Measurements from ENCODE around the gene B3GNT9.

The B3GNT9 gene

GRCh38 chr16:67169642-67170167 is 18.9 kb upstream of the B3GNT9 start:
- H3K36me3 Mint-ChIP-seq (ENCODE audit: insufficient read depth) = peaks cover 5% of the 10 kb centered on the region
- no peaks in the 10 kb centered on the region for H3K9me3 Mint-ChIP-seq
- no peak for ATAC-seq (replicated peaks)
- DNase-seq = peak in 1 of 3 experiments; percentile 29
- peaks cover 27 to 32% of the 10 kb centered on the region in 2 donors for H3K4me1 Mint-ChIP-seq (ENCODE audit: low read depth in 2 of 2)
- H3K27me3 Mint-ChIP-seq = peaks cover 36 to 69% of the 10 kb centered on the region in 2 donors
- no peak overlapping the region for H3K27ac Mint-ChIP-seq
- H3K4me3 Mint-ChIP-seq = peak overlapping the region; percentile 72 to 75

DNA sequence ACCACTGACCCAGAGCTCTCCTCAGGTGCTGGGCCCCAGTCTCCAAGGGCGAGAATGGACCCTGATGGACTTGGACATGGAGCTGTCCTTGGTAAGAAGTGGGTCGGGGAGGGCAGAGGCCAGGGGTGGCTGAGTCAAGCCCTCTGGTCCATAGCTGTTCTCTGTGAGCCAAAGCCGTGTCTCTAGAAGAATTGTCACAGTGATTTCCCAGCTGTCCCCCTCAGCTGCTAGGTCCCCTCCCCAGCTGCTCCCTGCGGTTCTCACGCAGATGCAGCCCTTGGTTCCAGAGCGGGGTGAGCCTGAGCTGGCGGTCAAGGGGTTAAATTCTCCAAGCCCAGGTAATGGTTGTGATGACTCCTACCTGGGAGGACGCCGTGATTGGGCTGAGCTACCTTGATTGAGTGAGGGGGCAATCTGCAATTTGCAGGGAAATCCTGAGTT is 18.2 kb upstream of the B3GNT9 start:
- no peak for ATAC-seq (replicated peaks)
- H3K9me3 Mint-ChIP-seq = no peaks in the 10 kb centered on the region
- H3K36me3 Mint-ChIP-seq (ENCODE audit: insufficient read depth) = peaks cover 5% of the 10 kb centered on the region

GRCh38 chr16:67167588-67167987 is 16.8 kb upstream of the B3GNT9 start:
- Mint-ChIP-seq H3K9me3 (no peaks in the 10 kb centered on the region), H3K27me3 (peaks cover 36 to 71% of the 10 kb centered on the region in 2 donors), H3K4me1 (ENCODE audit: low read depth in 2 of 2) (peaks cover 13 to 23% of the 10 kb centered on the region in 2 donors), H3K4me3 (no peak overlapping the region), H3K27ac (no peak overlapping the region), H3K36me3 (ENCODE audit: insufficient read depth) (peaks cover 5% of the 10 kb centered on the region)
- ATAC-seq (replicated peaks) (no peak), DNase-seq (no peak)

More for the DNA sequence above, 18.2 kb upstream of the B3GNT9 start:
- H3K27me3 Mint-ChIP-seq = peaks cover 36 to 71% of the 10 kb centered on the region in 2 donors
- H3K4me3 Mint-ChIP-seq = no peak overlapping the region
- H3K4me1 Mint-ChIP-seq (ENCODE audit: low read depth in 2 of 2) = peaks cover 25 to 31% of the 10 kb centered on the region in 2 donors
- no peak overlapping the region for H3K27ac Mint-ChIP-seq
- DNase-seq = no peak

DNA sequence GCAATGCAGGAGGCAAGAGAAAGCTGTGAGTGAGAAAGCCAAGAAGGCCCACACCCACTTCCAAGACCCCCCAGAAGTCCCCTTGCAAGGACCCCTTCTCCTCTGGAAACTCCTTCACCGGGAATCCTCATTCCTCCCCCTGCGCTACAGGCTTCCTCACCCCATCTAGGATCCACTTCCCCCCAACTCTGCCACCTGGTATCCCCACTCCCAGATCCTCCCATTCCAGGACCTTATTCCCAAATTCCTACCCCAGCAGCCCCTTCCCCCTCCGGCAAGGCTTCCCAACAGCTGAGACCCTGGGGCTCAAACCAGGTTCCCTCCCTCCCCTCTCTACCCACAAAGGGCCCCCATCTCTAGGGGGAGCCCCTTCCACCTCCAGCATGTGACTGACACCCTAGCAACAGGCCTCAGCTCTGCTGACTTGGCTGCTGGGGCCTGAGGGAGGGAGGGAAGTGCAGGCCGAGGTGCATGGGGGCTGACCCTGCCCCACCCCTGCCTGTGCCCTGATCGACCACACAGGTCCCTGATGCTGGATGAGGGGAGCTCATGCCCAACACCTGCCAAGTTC is 15.9 kb upstream of the B3GNT9 start:
- Mint-ChIP-seq H3K27ac (no peak overlapping the region), H3K9me3 (no peaks in the 10 kb centered on the region), H3K4me1 (ENCODE audit: low read depth in 2 of 2) (peaks cover 9 to 21% of the 10 kb centered on the region in 2 donors), H3K36me3 (ENCODE audit: insufficient read depth) (peaks cover 10% of the 10 kb centered on the region), H3K27me3 (peaks cover 36 to 76% of the 10 kb centered on the region in 2 donors), H3K4me3 (peak overlapping the region in 1 of 2 donors; percentile 29)
- DNase-seq (no peak), ATAC-seq (replicated peaks) (no peak)

DNA sequence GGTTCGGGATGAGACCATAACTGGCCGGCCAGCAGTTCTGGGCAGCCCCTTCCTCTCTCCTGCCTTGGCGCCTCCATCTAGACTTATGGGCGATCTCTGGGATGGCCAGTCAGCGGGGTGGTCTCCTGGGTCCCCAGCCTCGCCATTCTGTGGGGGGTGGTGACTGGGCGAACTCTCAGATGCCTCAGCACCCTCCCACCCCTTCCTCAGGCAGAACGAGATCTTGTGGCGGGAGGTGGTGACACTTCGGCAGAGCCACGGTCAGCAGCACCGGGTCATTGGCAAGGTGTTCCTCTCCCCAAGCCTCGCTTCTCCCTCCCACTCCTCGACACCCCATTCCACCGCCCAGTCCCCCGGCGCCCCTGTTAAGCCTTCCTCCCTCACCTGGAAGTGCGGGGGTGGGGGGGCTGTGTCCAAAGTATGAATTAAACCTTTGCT is 15.3 kb upstream of the B3GNT9 start:
- no peak for DNase-seq
- Mint-ChIP-seq H3K36me3 (ENCODE audit: insufficient read depth) (peaks cover 12% of the 10 kb centered on the region), H3K9me3 (no peaks in the 10 kb centered on the region), H3K4me1 (ENCODE audit: low read depth in 2 of 2) (peaks cover 7 to 20% of the 10 kb centered on the region in 2 donors), H3K27me3 (peaks cover 36 to 76% of the 10 kb centered on the region in 2 donors), H3K4me3 (no peak overlapping the region), H3K27ac (no peak overlapping the region)
- no peak for ATAC-seq (replicated peaks)

DNA sequence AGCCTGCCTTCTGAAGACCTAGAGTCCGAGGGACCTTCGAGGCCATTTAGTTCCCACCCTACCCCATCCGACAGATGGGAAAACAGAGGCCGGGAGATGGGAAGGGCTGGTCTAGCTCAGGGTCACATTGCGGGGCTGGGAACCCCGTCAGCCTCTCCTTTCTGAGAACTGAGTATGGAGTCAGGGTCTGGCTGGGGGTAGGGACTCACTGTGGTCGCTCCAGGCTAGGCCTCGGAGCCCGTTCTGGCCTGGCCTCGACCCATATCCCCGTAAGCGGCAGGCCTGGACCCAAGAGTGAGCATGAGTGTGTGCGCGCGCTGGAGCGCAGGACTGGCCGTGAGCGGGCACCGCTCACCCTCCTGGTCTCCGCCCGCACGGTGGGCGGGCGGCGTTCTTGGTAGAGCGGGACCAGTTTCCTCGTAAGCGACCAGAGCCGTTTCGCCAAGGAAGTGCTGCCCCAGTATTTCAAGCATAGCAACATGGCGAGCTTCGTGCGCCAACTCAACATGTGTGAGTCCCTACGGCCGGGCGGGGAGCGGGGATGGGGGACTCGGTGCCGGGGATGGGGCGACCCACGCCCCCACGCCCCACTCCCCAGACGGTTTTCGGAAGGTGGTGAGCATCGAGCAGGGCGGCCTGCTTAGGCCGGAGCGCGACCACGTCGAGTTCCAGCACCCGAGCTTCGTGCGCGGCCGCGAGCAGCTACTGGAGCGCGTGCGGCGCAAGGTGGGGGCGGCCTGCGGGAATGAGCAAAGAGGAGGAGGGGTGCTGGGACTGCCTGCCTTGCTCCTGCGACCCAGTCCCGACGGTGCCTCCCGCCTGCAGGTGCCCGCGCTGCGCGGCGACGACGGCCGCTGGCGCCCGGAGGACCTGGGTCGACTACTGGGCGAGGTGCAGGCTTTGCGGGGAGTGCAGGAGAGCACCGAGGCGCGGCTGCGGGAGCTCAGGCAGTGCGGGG is 14.6 kb upstream of the B3GNT9 start:
- peaks cover 19% of the 10 kb centered on the region for H3K36me3 Mint-ChIP-seq (ENCODE audit: insufficient read depth)

GRCh38 chr16:67164599-67165061 is 13.8 kb upstream of the B3GNT9 start, which contains the start of gene HSF4:
Gene HSF4 (plus strand): TSS chr16:67164745. CDS start chr16:67164812, 67 bp downstream.
- H3K27me3 Mint-ChIP-seq = peaks cover 30 to 70% of the 10 kb centered on the region in 2 donors
- peaks cover 21% of the 10 kb centered on the region for H3K36me3 Mint-ChIP-seq (ENCODE audit: insufficient read depth)
- DNase-seq (no peak), ATAC-seq (replicated peaks) (no peak)
- H3K9me3 Mint-ChIP-seq = no peaks in the 10 kb centered on the region
- H3K4me3 Mint-ChIP-seq = peak within 1 kb of the TSS; percentile 54 to 65
- peaks cover 4 to 20% of the 10 kb centered on the region in 2 donors for H3K4me1 Mint-ChIP-seq (ENCODE audit: low read depth in 2 of 2)
- peak within 1 kb of the TSS in 1 of 2 donors; percentile 17 for H3K27ac Mint-ChIP-seq

More for the DNA sequence above, 14.6 kb upstream of the B3GNT9 start:
- DNase-seq = no peak
- H3K27me3 Mint-ChIP-seq = peaks cover 36 to 77% of the 10 kb centered on the region in 2 donors
- no peak overlapping the region for H3K27ac Mint-ChIP-seq
- H3K4me1 Mint-ChIP-seq (ENCODE audit: low read depth in 2 of 2) = peaks cover 10 to 24% of the 10 kb centered on the region in 2 donors
- H3K4me3 Mint-ChIP-seq = peak overlapping the region; percentile 37 to 43
- ATAC-seq (replicated peaks) = no peak
- H3K9me3 Mint-ChIP-seq = no peaks in the 10 kb centered on the region

DNA sequence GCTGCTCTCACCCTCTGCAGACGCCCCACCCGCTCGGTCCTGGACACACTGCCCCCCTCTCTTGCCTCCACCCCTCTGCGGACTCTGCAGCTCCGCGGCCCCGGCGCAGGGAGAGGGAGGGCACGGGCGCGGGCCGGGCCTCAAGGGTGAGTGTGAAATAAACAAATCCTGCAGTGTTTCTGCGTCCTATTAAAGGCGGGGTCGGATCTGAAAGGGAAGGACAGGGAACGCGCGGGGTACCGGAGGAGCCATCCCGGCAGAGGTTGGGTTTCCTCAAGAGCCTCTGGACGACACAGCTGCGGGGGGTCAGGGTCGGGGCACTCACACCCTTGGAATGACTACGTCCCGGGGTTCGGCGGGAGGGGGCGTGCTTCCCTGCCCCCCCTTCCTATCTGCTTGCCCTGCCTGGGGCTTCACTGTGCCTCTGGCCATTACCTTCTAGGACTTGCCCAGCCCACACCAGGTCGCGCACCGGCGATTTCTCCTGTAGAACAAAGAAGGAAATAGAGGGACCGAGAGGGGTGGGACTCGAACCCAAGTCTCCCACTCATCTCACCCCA is 13.3 kb upstream of the B3GNT9 start:
- Mint-ChIP-seq H3K4me3 (peak overlapping the region; percentile 54 to 65), H3K27ac (peak overlapping the region in 1 of 2 donors; percentile 17), H3K9me3 (no peaks in the 10 kb centered on the region), H3K4me1 (ENCODE audit: low read depth in 2 of 2) (peaks cover 3 to 21% of the 10 kb centered on the region in 2 donors), H3K36me3 (ENCODE audit: insufficient read depth) (peaks cover 27% of the 10 kb centered on the region), H3K27me3 (peaks cover 30 to 65% of the 10 kb centered on the region in 2 donors)
- DNase-seq (no peak), ATAC-seq (replicated peaks) (no peak)

- Mint-ChIP-seq H3K36me3 (ENCODE audit: insufficient read depth) (peaks cover 31% of the 10 kb centered on the region), H3K9me3 (no peaks in the 10 kb centered on the region), H3K27ac (no peak overlapping the region), H3K4me1 (ENCODE audit: low read depth in 2 of 2) (peaks cover 10 to 28% of the 10 kb centered on the region in 2 donors), H3K4me3 (peak overlapping the region; percentile 54 to 65), H3K27me3 (peaks cover 27 to 58% of the 10 kb centered on the region in 2 donors)
- peak; percentile 1 for ATAC-seq (replicated peaks)
- DNase-seq = peak in 1 of 3 experiments; percentile 34
These were observed 12.6 kb upstream of the B3GNT9 start for GRCh38 chr16:67163164-67163998.

- no peak overlapping the region for H3K27ac Mint-ChIP-seq
- H3K4me3 Mint-ChIP-seq = peak overlapping the region in 1 of 2 donors; percentile 34
- peaks cover 22 to 50% of the 10 kb centered on the region in 2 donors for H3K27me3 Mint-ChIP-seq
- DNase-seq (no peak), ATAC-seq (replicated peaks) (no peak)
- peaks cover 36% of the 10 kb centered on the region for H3K36me3 Mint-ChIP-seq (ENCODE audit: insufficient read depth)
- peaks cover 17 to 35% of the 10 kb centered on the region in 2 donors for H3K4me1 Mint-ChIP-seq (ENCODE audit: low read depth in 2 of 2)
- no peaks in the 10 kb centered on the region for H3K9me3 Mint-ChIP-seq
These were observed 11.8 kb upstream of the B3GNT9 start for GRCh38 chr16:67162506-67163163.

- no peak for ATAC-seq (replicated peaks)
These were observed 10.8 kb upstream of the B3GNT9 start for GRCh38 chr16:67161595-67162058.

More at GRCh38 chr16:67161595-67162058, 10.8 kb upstream of the B3GNT9 start:
- DNase-seq = no peak
- peak overlapping the region in 1 of 2 donors; percentile 79 for H3K4me3 Mint-ChIP-seq
- H3K27ac Mint-ChIP-seq = no peak overlapping the region
- H3K36me3 Mint-ChIP-seq (ENCODE audit: insufficient read depth) = peaks cover 39% of the 10 kb centered on the region
- H3K27me3 Mint-ChIP-seq = peaks cover 18 to 40% of the 10 kb centered on the region in 2 donors
- no peaks in the 10 kb centered on the region for H3K9me3 Mint-ChIP-seq
- H3K4me1 Mint-ChIP-seq (ENCODE audit: low read depth in 2 of 2) = peaks cover 26 to 43% of the 10 kb centered on the region in 2 donors
